NCI-H1092 (cell line): ENCODE measurements around the gene MRPS21.
A peak's percentile ranks its signal among the peaks of the same experiment; 100 is the strongest.

Experiments
- DNase-seq: peaks from one replicate; lab custom pipeline; 2025; lab: John Stamatoyannopoulos, UW

Gene MRPS21

DNA sequence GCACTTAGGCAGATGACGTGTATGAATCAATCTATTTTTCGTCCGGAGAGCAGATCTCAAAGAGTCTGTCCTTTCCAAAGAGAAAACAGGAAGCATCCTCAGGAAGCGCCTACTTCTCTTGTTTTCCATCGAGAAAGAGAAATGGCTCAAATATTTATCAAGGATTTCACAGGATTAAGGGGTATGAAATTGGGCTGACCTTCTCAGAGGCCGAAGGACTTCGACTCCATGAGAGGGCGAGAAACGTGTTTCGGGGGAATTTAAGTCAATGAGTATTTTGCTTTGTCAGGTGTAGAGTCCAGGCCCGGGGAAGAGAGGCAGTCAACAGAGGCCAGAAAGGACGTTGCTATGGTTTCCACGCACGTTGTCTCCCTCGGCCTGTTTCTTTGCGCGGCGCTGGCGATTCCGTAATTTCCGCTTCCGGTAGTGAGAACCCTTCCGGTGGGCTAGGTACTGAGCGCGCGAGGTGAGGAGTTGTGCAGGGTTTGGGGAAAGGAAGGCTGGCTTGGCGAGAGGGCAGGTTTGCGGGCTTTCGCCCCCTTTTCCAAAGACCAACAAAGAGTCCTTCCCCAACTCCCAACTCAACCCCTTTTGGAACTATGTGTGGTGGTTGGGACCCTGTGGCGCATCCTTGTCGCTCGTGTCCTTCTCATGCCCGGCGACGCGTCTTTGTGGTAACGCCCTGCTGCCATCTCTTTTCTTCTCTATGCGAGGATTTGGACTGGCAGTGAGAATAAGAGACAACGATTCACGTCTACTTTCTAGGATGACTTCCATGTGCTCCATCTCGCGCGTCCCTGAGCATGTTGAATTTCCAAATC is at the start of gene MRPS21:
MRPS21 (plus strand) TSS at position 429 of the 821 bp plus-strand sequence. CDS start 506 bp downstream, outside the sequence.
- DNase-seq = peak; percentile 95

DNA sequence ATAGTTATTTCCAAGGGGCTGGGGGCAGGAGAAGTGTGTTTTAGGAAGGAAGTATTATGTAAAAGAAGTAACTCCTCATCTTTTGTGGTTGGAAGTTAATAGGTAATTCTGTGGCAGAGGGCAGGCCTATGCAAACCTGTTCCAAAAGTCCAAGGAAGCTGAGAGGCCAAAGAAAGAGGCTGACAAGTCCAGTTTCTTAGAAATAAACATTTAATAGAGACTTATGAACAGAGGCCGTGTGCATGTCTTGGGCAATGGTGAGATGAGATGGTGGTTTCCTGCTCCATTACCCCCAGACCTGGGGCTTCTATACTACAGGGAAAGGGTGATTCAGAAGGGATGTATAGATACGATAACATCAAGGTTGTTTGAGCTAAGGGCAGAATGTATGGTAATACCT is 43.7 kb upstream of the MRPS21 start:
- no peak for DNase-seq

DNA sequence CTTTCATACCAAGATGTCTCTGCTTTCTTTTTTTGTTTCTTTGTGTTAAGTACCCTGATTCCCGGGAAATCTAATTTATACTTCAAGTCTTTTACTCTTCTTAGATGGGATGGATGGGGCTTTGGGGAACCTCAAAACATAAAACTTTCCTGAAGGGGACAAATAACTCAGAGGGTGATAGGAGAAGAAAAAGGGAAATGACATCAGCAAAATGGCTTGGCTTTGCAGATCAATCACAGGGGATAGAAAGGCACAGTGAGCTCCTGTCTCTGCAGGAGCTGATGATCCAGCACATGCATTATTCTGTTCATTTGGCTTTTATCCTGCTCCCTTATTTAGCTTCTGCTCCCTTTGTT is 37.5 kb upstream of the MRPS21 start:
- DNase-seq = no peak

DNA sequence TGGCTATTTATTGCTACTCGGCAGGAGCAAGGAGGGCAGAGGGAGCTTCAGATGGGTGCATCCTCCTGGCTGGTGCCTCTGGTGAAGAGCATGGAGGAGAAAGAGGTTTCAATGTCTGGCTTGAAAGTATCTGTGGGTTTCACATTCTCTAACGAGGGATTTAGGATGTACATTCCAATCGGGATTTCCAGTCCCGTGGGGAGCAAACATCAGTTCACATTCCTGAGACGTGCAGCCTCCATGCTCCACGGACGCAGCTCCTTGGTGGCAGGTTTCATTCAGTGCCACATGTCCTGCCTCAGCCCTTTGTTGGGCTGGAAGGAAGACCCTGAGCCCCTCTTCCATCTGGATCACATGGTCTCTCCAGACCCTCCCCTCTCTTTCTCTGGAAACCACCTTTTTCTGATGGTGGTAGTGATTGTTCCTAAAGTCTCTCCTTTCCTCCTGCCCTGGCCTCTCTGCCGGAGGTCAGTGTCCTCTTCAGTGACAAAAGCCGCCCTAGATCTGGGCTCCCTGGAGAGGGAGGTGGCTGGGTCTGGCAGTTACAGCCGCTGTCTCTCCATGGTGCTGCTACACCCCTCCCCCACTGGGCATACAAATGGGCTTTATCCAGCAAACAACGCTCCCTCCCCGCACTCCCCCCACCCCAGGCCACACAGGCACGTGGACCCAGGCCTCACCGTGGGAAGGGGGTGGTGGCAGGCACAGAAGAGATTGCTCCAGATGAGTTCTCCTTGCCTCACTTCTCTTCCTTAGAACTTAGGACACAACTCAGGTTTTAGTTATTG is 36.9 kb upstream of the MRPS21 start:
- no peak for DNase-seq

DNA sequence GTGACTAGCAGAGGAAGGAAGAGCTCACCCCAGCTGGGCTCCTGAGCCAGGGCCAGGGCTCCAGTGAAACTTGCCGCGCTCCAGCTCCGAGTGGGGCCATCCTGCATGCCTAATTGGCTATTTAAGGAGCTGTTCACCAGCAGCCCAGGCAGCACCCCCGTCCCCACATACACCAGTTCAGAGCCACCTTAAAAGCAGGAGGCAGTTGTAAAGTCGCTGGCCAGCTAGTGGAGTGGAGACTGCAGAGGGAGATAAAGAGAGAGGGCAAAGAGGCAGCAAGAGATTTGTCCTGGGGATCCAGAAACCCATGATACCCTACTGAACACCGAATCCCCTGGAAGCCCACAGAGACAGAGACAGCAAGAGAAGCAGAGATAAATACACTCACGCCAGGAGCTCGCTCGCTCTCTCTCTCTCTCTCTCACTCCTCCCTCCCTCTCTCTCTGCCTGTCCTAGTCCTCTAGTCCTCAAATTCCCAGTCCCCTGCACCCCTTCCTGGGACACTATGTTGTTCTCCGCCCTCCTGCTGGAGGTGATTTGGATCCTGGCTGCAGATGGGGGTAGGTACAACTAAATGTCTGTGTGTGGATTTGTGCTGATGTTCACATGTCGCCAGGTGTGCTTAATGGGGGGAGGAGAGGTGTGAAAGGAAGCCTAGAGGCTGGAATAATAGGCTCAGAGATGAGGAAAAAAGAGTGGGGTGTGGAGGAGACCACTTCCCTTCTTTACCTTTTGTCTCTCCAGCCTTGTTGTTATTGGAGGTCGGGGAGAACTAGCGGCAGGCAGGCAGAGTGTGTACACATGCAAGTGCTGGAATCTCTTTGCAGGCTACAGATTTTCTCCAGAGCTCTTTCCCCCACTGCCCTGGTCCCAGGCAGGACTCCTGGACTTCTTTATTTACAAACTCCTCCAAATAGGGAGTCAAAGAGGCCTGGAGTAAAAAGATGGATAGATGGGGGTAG is 35.8 kb upstream of the MRPS21 start, which contains the start of gene CA14:
CA14 (plus strand) TSS at position 151 of the 962 bp plus-strand sequence; CDS start at position 506, 355 bp downstream.
- DNase-seq = no peak

DNA sequence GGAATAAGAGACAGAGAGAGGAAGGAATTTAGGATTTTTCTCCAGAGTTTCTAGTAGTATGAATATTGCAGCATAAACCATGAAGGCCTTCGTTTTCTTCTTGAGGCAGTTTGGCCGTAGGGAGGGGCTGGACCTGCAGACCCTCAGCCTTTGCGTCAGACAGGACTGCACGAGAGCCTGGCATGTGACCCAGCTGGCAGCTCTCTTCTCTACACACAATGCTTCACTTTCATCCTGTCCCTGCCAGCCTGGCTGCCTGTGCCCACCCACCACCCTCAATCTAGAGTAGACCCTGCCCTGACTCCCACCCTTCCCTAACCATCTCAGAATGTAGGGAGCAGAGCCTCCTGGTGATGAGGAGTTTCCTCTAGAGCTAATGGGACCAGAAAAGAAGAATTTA is 34.4 kb upstream of the MRPS21 start:
- no peak for DNase-seq

DNA sequence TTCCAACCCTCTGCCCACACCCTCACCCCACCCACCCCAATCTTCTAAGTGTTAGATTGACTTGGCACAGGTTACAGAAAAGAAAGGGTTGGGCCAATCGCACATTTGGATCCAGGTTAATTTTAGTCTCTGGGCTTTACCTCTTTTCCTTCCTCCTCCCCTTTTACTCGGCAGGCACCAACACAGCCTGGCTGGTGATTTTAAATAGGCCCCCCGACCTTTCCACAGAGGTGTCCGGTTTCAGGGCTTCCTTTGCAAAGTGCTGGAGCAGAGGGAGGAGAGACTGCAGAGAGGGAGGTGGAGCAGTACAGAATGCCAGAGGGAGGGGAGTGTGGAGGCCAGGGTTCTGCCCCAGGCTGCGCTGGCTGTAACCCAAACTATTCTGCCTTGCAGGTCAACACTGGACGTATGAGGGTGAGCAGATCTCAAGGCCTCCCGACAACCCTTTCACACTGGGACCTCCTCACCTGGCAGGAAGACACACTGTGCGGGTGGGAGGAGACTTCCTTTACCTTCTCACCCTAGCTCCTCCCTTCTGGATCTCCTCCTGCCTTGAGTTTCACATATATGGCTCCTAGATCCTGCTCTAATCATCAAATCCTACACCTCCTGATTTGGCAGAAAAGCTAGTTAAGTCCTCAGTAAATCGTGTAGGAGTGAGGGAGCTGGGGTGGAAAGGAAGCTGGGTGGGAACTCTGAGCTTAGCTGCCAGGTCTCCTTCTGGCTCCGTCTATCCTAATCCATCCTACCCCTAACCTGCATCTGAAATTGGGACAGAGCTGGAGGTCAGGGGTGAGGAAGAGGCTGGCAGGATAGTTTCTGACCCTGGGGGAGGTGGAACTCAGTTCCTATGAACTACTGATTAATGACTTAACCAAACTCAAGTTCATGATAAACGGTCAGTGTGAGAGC is 33.6 kb upstream of the MRPS21 start:
- peak; percentile 23 for DNase-seq

DNA sequence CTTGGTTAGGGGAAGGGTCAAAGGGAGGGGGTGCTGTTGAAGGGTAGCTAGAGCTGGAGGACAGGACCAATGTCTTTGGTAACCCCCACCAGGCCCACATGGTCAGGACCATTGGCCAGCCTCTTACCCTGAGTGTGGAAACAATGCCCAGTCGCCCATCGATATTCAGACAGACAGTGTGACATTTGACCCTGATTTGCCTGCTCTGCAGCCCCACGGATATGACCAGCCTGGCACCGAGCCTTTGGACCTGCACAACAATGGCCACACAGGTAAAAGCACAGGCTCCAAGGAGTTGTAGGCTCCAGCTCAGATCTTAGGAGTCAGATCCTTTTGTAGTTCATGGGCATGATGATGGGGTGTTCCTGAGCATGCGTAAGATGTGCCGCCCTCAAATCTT is 32.3 kb upstream of the MRPS21 start:
- no peak for DNase-seq

DNA sequence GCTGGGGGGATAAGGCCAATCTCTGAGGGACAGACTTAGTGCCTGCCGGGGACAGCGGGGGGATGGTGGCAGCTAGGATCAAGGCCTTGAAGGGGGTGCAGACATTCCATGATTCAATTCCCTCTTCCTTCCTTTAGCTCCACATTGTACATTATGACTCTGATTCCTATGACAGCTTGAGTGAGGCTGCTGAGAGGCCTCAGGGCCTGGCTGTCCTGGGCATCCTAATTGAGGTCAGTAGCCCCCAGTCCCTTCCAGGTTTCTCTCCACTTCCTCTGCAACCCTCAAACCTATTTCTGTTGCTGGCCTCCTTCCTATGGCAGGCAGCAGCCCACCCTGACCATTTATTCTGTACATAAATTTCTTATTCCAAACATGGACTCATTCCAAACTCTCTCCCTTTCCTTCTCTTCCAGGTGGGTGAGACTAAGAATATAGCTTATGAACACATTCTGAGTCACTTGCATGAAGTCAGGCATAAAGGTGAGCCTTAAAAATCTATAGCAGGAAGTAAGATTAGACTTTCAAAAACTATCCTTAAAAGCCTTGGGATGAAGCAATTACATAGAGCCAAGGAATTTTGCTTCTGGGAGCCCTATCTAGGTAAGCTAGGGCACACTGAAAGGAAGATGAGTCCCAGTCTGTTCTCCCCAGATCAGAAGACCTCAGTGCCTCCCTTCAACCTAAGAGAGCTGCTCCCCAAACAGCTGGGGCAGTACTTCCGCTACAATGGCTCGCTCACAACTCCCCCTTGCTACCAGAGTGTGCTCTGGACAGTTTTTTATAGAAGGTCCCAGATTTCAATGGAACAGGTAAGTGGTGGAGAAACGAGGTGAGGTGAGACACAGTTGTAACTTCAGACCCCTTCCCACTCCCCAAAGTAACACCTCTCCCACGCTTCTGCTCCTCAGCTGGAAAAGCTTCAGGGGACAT is 31.0 kb upstream of the MRPS21 start:
- no peak for DNase-seq

DNA sequence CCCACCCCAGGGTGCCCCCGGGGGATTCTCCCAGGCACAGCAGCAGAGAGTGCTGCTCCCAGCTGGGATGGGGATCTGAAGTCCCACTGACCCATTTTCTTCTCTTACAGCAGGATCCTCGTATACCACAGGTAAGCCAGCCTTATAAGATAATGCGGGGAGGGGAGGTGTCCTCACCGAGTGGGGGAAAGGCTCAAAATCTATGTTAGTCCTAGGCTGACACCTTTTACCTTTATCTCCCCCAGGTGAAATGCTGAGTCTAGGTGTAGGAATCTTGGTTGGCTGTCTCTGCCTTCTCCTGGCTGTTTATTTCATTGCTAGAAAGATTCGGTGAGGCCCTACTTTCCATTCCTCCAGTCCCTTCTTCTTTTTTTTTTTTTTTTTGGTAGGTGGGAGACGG is 30.1 kb upstream of the MRPS21 start:
- no peak for DNase-seq

DNA sequence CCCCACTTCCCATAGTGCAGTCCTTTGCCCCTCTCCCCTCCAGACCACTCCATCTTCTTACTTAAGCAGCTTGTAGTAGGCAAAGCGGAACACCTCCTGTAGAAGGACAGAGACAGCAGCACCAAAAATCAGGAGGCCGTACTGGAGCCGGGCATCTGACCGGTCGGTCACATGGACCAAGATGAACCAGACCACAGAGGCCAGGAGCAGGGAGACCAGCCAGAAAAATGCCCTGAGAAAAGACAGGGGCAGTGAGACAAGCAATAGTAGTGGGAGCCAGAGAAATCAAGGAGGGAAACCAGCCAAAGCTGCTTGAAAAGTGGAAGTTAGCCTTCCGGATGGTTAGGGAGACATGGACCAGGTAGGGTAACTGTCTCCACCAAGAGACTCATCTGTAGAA is 25.8 kb upstream of the MRPS21 start:
- DNase-seq = no peak

DNA sequence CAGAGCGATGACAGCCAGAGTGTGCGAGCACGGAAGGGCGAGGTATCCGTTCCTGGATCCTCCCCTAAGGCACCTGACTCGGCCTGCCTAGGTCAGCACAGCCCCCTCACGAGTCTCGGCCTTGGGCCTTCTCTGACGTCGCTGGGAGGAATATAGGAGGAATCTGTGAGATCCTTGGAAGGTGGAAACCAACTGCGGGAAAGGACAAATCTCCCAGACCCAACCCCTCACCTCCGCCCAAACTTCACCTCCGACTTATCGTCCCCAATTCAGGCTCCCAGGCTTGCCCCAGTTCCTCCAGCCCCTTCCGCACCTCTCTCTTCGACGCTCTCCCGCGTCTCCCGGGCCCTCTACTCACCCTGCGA is 25.3 kb upstream of the MRPS21 start:
- no peak for DNase-seq

DNA sequence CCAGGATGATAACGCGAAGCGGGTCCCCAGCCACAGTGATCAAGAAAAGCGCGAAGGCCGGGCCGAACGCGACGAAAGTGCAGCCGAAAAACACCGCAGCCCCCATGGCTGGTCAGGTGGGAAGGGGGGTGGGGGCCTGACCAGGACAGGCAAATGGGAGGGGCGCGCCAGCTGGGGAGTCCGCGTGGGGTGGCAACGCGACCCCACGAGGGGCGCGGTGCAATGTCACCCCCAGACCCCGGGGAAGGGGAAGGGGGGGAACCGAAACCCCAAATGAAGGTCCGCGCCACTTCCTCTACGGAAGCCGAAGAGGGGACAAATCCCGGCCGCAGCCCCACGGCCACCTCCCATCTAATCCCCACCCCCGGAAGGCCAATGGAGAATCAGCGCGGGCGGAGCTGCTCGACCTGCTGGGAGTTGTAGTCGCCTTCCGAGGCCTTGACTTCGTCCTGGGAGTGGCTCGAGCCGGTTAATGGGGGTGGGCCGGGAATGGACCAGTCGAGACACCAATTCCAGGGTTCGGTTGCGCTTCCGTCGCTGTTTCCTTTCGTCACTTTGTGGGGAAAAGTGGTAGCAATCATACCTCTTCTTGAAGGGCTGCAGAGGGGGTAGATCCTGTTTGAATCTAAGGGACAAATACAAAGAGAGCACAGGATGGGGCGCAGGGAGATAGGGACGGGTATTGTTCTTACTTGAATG is 24.8 kb upstream of the MRPS21 start, which contains the start of gene APH1A:
APH1A (minus strand) TSS at position 312 of the 699 bp plus-strand sequence; CDS start at position 106, 206 bp downstream.
- DNase-seq = peak; percentile 97

DNA sequence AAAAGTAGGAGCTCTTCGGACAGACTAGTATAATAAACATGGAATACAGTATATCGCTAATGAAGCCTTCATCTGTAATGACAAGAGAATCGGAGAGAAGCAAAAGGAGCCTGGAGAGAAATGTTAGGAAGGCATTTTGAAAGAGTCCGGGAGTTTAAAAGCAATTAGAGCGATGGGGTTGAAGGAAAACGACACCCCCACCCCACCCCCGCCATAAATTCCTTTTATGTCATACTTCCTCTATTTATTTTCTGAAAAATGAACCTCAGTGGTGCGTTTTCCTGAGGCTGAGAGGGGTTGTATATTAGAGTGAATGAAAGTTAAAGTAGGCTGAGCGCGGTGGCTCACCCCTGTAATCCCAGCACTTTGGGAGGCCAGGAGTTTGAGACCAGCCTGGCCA is 24.2 kb upstream of the MRPS21 start:
- no peak for DNase-seq

DNA sequence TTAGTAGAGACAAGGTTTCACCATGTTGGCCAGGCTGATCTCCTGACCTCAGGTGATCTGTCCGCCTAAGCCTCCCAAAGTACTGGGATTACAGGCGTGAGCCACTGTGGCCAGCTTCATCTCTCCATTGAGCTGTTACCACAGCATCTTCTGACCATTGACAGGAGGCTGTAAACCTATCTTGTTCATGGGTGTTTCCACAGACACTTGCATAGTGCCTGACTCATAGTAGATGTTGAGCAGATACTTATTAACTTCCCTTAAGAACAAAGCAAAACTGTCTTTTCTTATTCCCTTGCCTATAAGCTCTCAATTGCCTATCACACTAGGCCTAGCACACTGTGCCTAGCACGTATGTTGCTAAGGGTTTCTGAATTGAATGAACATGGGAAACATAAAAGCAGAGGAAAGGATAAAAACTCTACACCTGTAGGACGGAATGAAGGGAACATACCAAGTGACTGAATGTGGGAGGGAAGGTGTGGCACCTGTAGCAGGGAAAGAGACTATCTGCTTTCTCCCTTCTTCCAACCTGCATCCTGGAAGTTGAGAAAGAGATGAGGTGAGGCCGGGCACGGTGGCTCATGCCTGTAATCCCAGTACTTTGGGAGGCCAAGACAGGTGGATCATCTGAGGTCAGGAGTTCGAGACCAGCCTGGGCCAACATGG is 22.2 kb upstream of the MRPS21 start:
- DNase-seq = no peak

DNA sequence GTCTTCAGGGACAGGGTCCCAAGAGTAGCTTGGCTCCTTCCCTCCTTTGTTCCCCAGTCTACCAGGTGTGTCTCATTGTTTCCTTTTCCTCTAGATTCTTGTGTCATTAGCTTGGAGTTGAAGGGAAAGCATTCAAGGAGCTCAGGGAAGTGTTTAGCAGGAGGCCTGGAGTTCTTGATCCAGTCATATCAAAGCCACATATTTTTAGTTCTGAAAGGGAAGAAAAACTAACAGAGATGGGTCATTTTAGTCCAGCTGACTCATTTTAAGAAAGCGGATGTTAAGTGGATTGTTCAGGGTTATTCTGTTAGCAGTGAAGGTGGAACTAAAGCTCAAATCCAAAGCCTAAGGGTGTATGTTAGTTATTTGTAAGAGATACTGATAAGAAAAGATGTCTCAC is 20.4 kb upstream of the MRPS21 start:
- DNase-seq = no peak

DNA sequence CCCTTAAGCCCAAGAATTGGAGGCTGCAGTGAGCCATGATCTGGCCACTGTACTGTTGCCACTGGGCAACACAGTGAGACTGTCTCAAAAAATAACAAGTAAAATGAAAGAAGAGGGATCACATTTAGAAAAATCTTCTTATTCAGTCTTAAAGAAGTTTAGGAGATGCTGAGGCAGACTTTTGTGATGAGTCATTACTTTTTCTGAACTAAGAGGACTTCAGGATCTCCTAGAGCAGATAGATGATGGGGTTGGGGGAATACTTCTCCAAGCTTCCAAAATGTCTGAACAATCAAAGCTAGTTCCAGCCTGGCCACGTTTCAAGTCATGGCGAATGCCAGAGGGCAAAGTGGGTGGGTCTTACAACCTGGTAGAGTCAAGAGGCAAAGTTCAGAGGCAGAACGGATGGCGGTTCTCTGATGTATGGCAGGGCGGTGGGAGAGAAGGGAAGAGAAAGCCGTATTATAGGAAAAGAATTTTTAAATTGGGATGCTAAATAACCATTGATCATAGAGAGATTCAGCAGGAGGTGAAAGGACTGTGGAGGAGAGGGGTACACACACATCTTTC is 13.4 kb upstream of the MRPS21 start:
- DNase-seq = no peak

DNA sequence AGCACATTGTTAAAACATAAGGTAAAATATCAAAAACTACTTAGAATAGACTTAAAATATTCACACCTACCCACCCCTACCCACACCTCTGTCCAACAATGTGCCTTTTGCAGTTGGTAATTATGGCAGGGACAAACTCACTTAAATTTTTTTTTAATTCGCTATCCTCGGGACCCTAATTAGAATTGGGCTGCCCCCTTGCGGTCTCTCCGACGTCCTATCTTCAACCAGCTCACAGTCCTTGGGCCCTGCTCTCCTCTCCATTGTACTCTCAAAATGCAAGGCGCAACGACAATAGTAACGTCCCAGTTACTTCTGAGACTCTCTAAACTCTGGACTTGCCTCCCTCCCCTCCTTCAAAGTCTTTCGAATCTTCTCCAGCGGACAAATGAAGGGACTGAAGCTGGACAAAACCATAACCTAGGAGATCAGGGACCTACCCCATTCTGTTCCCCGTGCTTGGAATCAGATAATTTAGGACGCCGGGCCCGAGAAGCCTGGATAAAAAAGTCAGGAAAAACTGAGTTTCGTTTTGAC is 12.4 kb upstream of the MRPS21 start:
- DNase-seq = peak; percentile 68
